A673 (cell line): Measurements from ENCODE around the gene SUPT4H1. TPM values are rescaled to one million over a fixed set of nuclear protein-coding genes. Genes with fewer than 3 reads are reported as not detected.

ENCODE experiments used
- BruUV-seq: library from RNA; stranded (reverse); fragments of 400-500 nt; replicated peaks from 2 replicates; lab custom pipeline; 2021; lab: Mats Ljungman, UMichigan
- CTCF ChIA-PET: fragments of 300-600 bp; sonication (Branson Sonifier 250); formaldehyde crosslinking; loops from one replicate; lab custom pipeline; 2022; ENCODE audit warnings: antibody characterized with exemption; lab: Charles Lee
- POLR2A ChIA-PET: fragments of 300-600 bp; sonication (Branson Sonifier 250); formaldehyde crosslinking; loops from one replicate; lab custom pipeline; 2022; ENCODE audit warnings: antibody characterized with exemption; ENCODE audit not compliant: low non-redundant PET; lab: Charles Lee
- DNase-seq: peaks from one replicate; pipeline ENCODE4 v3.0.0-alpha.2; 2015; ENCODE audit warnings: low spot score
- H3K27ac ChIP-seq: fragments of 200-600 bp; sonication (generic); 2 replicates; pipeline ENCODE4 v1.5.1; 2016; ENCODE audit warnings: mixed run types, low read depth, mild to moderate bottlenecking, mixed read lengths, antibody characterized with exemption, low read length; ENCODE audit not compliant: poor library complexity, severe bottlenecking
- H3K27me3 ChIP-seq: fragments of 200-600 bp; sonication (generic); replicated peaks from 2 replicates; pipeline ENCODE4 v1.6.1; 2017; ENCODE audit warnings: mixed run types, low read depth, mild to moderate bottlenecking, mixed read lengths, antibody characterized with exemption, low read length; ENCODE audit not compliant: insufficient read depth, poor library complexity
- H3K36me3 ChIP-seq: fragments of 200-600 bp; sonication (generic); 2 replicates; pipeline ENCODE4 v1.6.1; 2016; ENCODE audit warnings: mixed run types, mild to moderate bottlenecking, mixed read lengths, antibody characterized with exemption, low read length; ENCODE audit not compliant: insufficient read depth, poor library complexity, severe bottlenecking
- H3K4me1 ChIP-seq: fragments of 200-600 bp; sonication (generic); 2 replicates; pipeline ENCODE4 v1.6.1; 2017; ENCODE audit warnings: mixed run types, mild to moderate bottlenecking, mixed read lengths, antibody characterized with exemption, low read length; ENCODE audit not compliant: insufficient read depth, poor library complexity, severe bottlenecking
- H3K4me3 ChIP-seq: fragments of 200-600 bp; sonication (generic); 2 replicates; pipeline ENCODE4 v1.5.1; 2016; ENCODE audit warnings: low read depth, mixed run types, mild to moderate bottlenecking, mixed read lengths, low read length; ENCODE audit not compliant: poor library complexity, severe bottlenecking
- H3K9me3 ChIP-seq: fragments of 200-600 bp; sonication (generic); 2 replicates; pipeline ENCODE4 v1.6.1; 2016; ENCODE audit warnings: mixed run types, low read depth, mild to moderate bottlenecking, mixed read lengths, antibody characterized with exemption, low read length; ENCODE audit not compliant: poor library complexity, severe bottlenecking
- CTCF ChIP-seq: fragments of 300-800, 200-600 bp; sonication (generic); conservative IDR thresholded peaks from 2 replicates; pipeline ENCODE4 v1.5.1; 2017; ENCODE audit warnings: low read depth, mild to moderate bottlenecking, antibody characterized with exemption, low read length, moderate library complexity, mixed read lengths
- EZH2 ChIP-seq: fragments of 200-600 bp; sonication (generic); IDR thresholded peaks from 2 replicates; pipeline ENCODE4 v1.6.1; 2017; ENCODE audit warnings: borderline replicate concordance, low read depth, mild to moderate bottlenecking, mixed read lengths, antibody characterized with exemption, low read length; ENCODE audit not compliant: poor library complexity, severe bottlenecking
- intact Hi-C: fragments of 100-400 bp; cut with micrococcal nuclease; formaldehyde crosslinking; loops from one replicate; pipeline ENCODE4 v1.10.0; 2022; ENCODE audit not compliant: unreplicated experiment
- total RNA-seq: library from RNA; stranded (reverse); gene quantifications from 2 replicates; pipeline ENCODE4 v1.2.3, GENCODE V29; 2021

The SUPT4H1 gene
- total RNA-seq, 1 experiment from 2014 or later: 106 TPM

GRCh38 chr17:58375811-58376210, 23.8 kb upstream of the SUPT4H1 start:
- no peak overlapping the region for H3K4me3 ChIP-seq
- H3K27ac ChIP-seq: no peak overlapping the region
- CTCF ChIA-PET: no interaction called here
- H3K36me3 ChIP-seq: no peaks in the 10 kb centered on the region
- intact Hi-C loops: no loop called here
- H3K27me3 ChIP-seq: no peaks in the 10 kb centered on the region
- no peaks in the 10 kb centered on the region for H3K9me3 ChIP-seq
- no peak for TF ChIP-seq EZH2
- TF ChIP-seq CTCF: no peak
- H3K4me1 ChIP-seq: no peaks in the 10 kb centered on the region
- POLR2A ChIA-PET: no interaction called here
- no TSS peak for BruUV-seq
- no peak for DNase-seq

- no TSS peak for BruUV-seq
- no peaks in the 10 kb centered on the region for H3K36me3 ChIP-seq
- no peak overlapping the region for H3K27ac ChIP-seq
- no peaks in the 10 kb centered on the region for H3K27me3 ChIP-seq
- CTCF ChIA-PET: no interaction called here
- no peaks in the 10 kb centered on the region for H3K9me3 ChIP-seq
- intact Hi-C loops: no loop called here
- no peak for DNase-seq
- POLR2A ChIA-PET: no interaction called here
- no peaks in the 10 kb centered on the region for H3K4me1 ChIP-seq
- H3K4me3 ChIP-seq: no peak overlapping the region
- TF ChIP-seq EZH2: no peak
- TF ChIP-seq CTCF: no peak
These were observed 23.3 kb upstream of the SUPT4H1 start for GRCh38 chr17:58375256-58375655.

- no peak for DNase-seq
- POLR2A ChIA-PET: no interaction called here
- Histone ChIP-seq H3K9me3 (no peaks in the 10 kb centered on the region), H3K27me3 (peaks cover 3% of the 10 kb centered on the region), H3K4me3 (no peak overlapping the region), H3K4me1 (no peaks in the 10 kb centered on the region), H3K36me3 (no peaks in the 10 kb centered on the region), H3K27ac (no peak overlapping the region)
- CTCF ChIA-PET: no interaction called here
- TF ChIP-seq CTCF (no peak), EZH2 (no peak)
- no TSS peak for BruUV-seq
- intact Hi-C loops: no loop called here
These were observed 21.9 kb upstream of the SUPT4H1 start for GRCh38 chr17:58373923-58374322.
